ENCODE data around the gene BRSK2.

GRCh38 chr11:1411301-1411700 is 21.6 kb downstream of the BRSK2 start:
- TF ChIP-seq ZNF416 (tag by site-specific recombination; IDR thresholded peaks at IDR 0.05) (no peak), CTCF (tag by site-specific recombination; IDR thresholded peaks at IDR 0.05) (no peak), REST (tag by site-specific recombination; IDR thresholded peaks at IDR 0.05) (no peak), ZNF558 (tag by site-specific recombination; IDR thresholded peaks at IDR 0.05) (no peak), KLF10 (tag by site-specific recombination; IDR thresholded peaks at IDR 0.05) (no peak), ZNF248 (tag by site-specific recombination; IDR thresholded peaks at IDR 0.05) (no peak), SETDB1 (IDR thresholded peaks at IDR 0.05; ENCODE audit: insufficient read length, low read length) (no peak), ZNF513 (tag by site-specific recombination; IDR thresholded peaks at IDR 0.05) (no peak)
- TF ChIP-seq, protein P1, sequence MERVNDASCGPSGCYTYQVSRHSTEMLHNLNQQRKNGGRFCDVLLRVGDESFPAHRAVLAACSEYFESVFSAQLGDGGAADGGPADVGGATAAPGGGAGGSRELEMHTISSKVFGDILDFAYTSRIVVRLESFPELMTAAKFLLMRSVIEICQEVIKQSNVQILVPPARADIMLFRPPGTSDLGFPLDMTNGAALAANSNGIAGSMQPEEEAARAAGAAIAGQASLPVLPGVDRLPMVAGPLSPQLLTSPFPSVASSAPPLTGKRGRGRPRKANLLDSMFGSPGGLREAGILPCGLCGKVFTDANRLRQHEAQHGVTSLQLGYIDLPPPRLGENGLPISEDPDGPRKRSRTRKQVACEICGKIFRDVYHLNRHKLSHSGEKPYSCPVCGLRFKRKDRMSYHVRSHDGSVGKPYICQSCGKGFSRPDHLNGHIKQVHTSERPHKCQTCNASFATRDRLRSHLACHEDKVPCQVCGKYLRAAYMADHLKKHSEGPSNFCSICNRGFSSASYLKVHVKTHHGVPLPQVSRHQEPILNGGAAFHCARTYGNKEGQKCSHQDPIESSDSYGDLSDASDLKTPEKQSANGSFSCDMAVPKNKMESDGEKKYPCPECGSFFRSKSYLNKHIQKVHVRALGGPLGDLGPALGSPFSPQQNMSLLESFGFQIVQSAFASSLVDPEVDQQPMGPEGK (tag by site-specific recombination; IDR thresholded peaks at IDR 0.05) = no peak

Data from HEK293 (cell line).